Thoracic aorta (tissue), 2 donors: ENCODE data around the gene PDHX. TPM values are rescaled to one million over a fixed set of nuclear protein-coding genes. Genes with fewer than 3 reads are reported as not detected.

Experiments
- ATAC-seq: fragments of 150-250 bp; one replicate; pipeline ENCODE4 v1.8.0; 2017; ENCODE audit warnings: low read depth; ENCODE audit not compliant: insufficient number of reproducible peaks, low FRiP score
- DNase-seq: peaks from one replicate; pipeline ENCODE4 v3.0.0-alpha.2; 2020; ENCODE audit warnings: low spot score
- H3K27ac ChIP-seq, 2 donors: fragments of 200-600 bp; sonication (generic); 1 replicate in 1 of 2; 2 replicates in 1 of 2; pipeline ENCODE4 v1.5.1; 2016; ENCODE audit warnings: mild to moderate bottlenecking in 2 of 2, moderate library complexity in 2 of 2
- H3K27me3 ChIP-seq: fragments of 200-600 bp; sonication (generic); replicated peaks from 2 replicates; pipeline ENCODE4 v1.6.0; 2016; ENCODE audit warnings: mild to moderate bottlenecking; ENCODE audit not compliant: insufficient read depth
- H3K36me3 ChIP-seq: fragments of 200-600 bp; sonication (generic); one replicate; pipeline ENCODE4 v1.5.1; 2016
- H3K4me1 ChIP-seq, 2 donors: fragments of 200-600 bp; sonication (generic); 1 replicate in 1 of 2; 2 replicates in 1 of 2; pipeline versions ENCODE4 v1.5.1 to v1.6.0; 2016; ENCODE audit warnings: low read depth in 2 of 2, mild to moderate bottlenecking in 1 of 2; ENCODE audit not compliant: control insufficient read depth in 1 of 2
- H3K4me3 ChIP-seq: fragments of 200-600 bp; sonication (generic); 2 replicates; pipeline ENCODE4 v1.5.1; 2016; ENCODE audit warnings: mild to moderate bottlenecking
- H3K9me3 ChIP-seq: fragments of 200-600 bp; sonication (generic); 2 replicates; pipeline ENCODE4 v1.5.1; 2016
- CTCF ChIP-seq: fragments of 200-600 bp; sonication (generic); IDR thresholded peaks from one replicate; pipeline ENCODE4 v1.5.1; 2019; ENCODE audit warnings: antibody characterized with exemption
- total RNA-seq, 2 donors: library from RNA; depleted of rRNA; stranded (reverse); fragments of >200 nt; gene quantifications; one replicate each; pipeline versions ENCODE4 v1.1.0 to v1.2.3, GENCODE V29; 2016

PDHX gene
- total RNA-seq, 2 donors from 2014 or later: 19.8 to 27.5 TPM

GRCh38 chr11:34987617-34988016 is 71.2 kb downstream of the PDHX start:
- H3K9me3 ChIP-seq: no peaks in the 10 kb centered on the region
- no peak overlapping the region for H3K4me3 ChIP-seq
- H3K27me3 ChIP-seq: no peaks in the 10 kb centered on the region
- H3K36me3 ChIP-seq: peaks cover 7% of the 10 kb centered on the region
- no peak for DNase-seq
- ATAC-seq: no peak
- H3K27ac ChIP-seq: no peak overlapping the region
- H3K4me1 ChIP-seq: no peaks in the 10 kb centered on the region
- TF ChIP-seq CTCF: no peak

- H3K4me1 ChIP-seq: no peaks in the 10 kb centered on the region
- no peak for TF ChIP-seq CTCF
- no peak for DNase-seq
- H3K9me3 ChIP-seq: no peaks in the 10 kb centered on the region
- H3K4me3 ChIP-seq: no peak overlapping the region
- no peaks in the 10 kb centered on the region for H3K27me3 ChIP-seq
- peaks cover 10% of the 10 kb centered on the region for H3K36me3 ChIP-seq
- H3K27ac ChIP-seq: no peak overlapping the region
- ATAC-seq: no peak
Measured at GRCh38 chr11:34988294-34989255, 72.2 kb downstream of the PDHX start.

- H3K27me3 ChIP-seq: no peaks in the 10 kb centered on the region
- no peak overlapping the region for H3K4me3 ChIP-seq
- H3K9me3 ChIP-seq: no peaks in the 10 kb centered on the region
- H3K27ac ChIP-seq: no peak overlapping the region
- no peaks in the 10 kb centered on the region for H3K4me1 ChIP-seq
- no peak for DNase-seq
- H3K36me3 ChIP-seq: peaks cover 3% of the 10 kb centered on the region
- no peak for TF ChIP-seq CTCF
- ATAC-seq: no peak
Measured at GRCh38 chr11:34990916-34991315, 74.5 kb downstream of the PDHX start.

- no peak for TF ChIP-seq CTCF
- no peak for ATAC-seq
- H3K27me3 ChIP-seq: no peaks in the 10 kb centered on the region
Measured at GRCh38 chr11:34994854-34995253, 78.4 kb downstream of the PDHX start.

GRCh38 chr11:34996958-34997357 is 80.5 kb downstream of the PDHX start:
- no peak for TF ChIP-seq CTCF
- Histone ChIP-seq H3K4me1 (peaks cover 0 to 7% of the 10 kb centered on the region in 2 donors), H3K9me3 (no peaks in the 10 kb centered on the region), H3K27ac (no peak overlapping the region), H3K4me3 (no peak overlapping the region), H3K36me3 (peaks cover 3% of the 10 kb centered on the region), H3K27me3 (no peaks in the 10 kb centered on the region)
- ATAC-seq: no peak
- no peak for DNase-seq

More at GRCh38 chr11:34994854-34995253, 78.4 kb downstream of the PDHX start:
- Histone ChIP-seq H3K36me3 (peaks cover 3% of the 10 kb centered on the region), H3K27ac (no peak overlapping the region), H3K4me1 (peaks cover 0 to 7% of the 10 kb centered on the region in 2 donors), H3K9me3 (no peaks in the 10 kb centered on the region), H3K4me3 (no peak overlapping the region)
- DNase-seq: no peak
